SH-SY5Y (cell line): ENCODE results near the gene RFC1.

Source experiments
- GATA2 ChIP-seq: IDR thresholded peaks from 2 replicates; pipeline ENCODE4 v1.6.1; 2011; ENCODE audit warnings: mild to moderate bottlenecking, low read depth, low read length
- GATA3 ChIP-seq: IDR thresholded peaks from 2 replicates; pipeline ENCODE4 v1.6.1; 2011; ENCODE audit warnings: low read depth, mild to moderate bottlenecking, low read length, moderate library complexity

DNA sequence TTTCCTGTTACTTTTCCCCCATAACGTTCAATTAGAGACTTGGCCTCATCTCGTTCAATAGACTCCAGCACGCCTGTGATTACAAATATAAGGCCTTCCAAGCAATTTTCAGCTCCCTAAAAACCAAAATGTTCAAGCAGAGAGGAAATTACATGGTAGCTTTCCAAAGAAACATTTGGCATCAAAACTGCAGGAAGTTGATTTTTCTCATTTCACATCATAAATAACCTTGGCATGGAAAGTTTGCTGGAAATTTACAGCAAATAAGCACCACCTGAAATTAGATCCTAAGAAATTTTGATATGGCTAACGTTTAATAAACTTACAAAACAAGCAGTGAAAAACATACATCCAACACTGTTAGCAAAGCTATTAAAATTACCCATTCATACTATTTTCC lies 53.3 kb downstream of the RFC1 start:
- no peak for TF ChIP-seq GATA3
- no peak for TF ChIP-seq GATA2
